GM10266 (cell line): Measurements from ENCODE around the gene CAMK2B.

ENCODE experiments used
- DNase-seq: peaks from one replicate; pipeline ENCODE4 v3.0.0; 2012; ENCODE audit errors: extremely low spot score
- CTCF ChIP-seq: IDR thresholded peaks from 2 replicates; pipeline ENCODE4 v1.5.1; 2012; ENCODE audit warnings: mild to moderate bottlenecking, low read depth; ENCODE audit not compliant: control insufficient read depth, insufficient read depth; ENCODE audit errors: missing control alignments

The CAMK2B gene

GRCh38 chr7:44195889-44196288 lies 129.5 kb downstream of the CAMK2B start:
- TF ChIP-seq CTCF = no peak
- no peak for DNase-seq

GRCh38 chr7:44194562-44195145 lies 130.7 kb downstream of the CAMK2B start:
- no peak for TF ChIP-seq CTCF

GRCh38 chr7:44194069-44194468 lies 131.3 kb downstream of the CAMK2B start:
- no peak for TF ChIP-seq CTCF
- DNase-seq = no peak

More at GRCh38 chr7:44194562-44195145, 130.7 kb downstream of the CAMK2B start:
- no peak for DNase-seq

GRCh38 chr7:44193011-44193802 lies 132.2 kb downstream of the CAMK2B start:
- no peak for TF ChIP-seq CTCF
- no peak for DNase-seq

GRCh38 chr7:44191171-44191570 lies 134.2 kb downstream of the CAMK2B start:
- TF ChIP-seq CTCF = no peak

GRCh38 chr7:44189993-44190872 lies 135.2 kb downstream of the CAMK2B start:
- DNase-seq = no peak
- TF ChIP-seq CTCF = no peak

More at GRCh38 chr7:44191171-44191570, 134.2 kb downstream of the CAMK2B start:
- DNase-seq = no peak
